Gastroesophageal sphincter (tissue), 4 donors: Measurements from ENCODE around the gene RXRA. TPM values are rescaled to one million over a fixed set of nuclear protein-coding genes. Genes with fewer than 3 reads are reported as not detected.

ENCODE experiments used
- ATAC-seq: fragments of 150-250 bp; one replicate; pipeline ENCODE4 v1.9.1; 2016; ENCODE audit warnings: mild to moderate bottlenecking, moderate library complexity
- H3K27ac ChIP-seq, 4 donors: fragments of 200-600 bp; sonication (generic) in 3 of 4; 1 replicate in 3 of 4; 2 replicates in 1 of 4; pipeline ENCODE4 v1.5.1; 2016 to 2019
- H3K27me3 ChIP-seq: fragments of 200-600 bp; sonication (generic); one replicate; pipeline ENCODE4 v1.5.1; 2019
- H3K36me3 ChIP-seq, 2 donors: fragments of 200-600 bp; sonication (generic); one replicate each; pipeline ENCODE4 v1.5.1; 2019; ENCODE audit warnings: control low read depth in 1 of 2
- H3K4me1 ChIP-seq, 3 donors: fragments of 200-600 bp; sonication (generic); 1 replicate in 2 of 3; 2 replicates in 1 of 3; pipeline ENCODE4 v1.5.1; 2016 to 2019; ENCODE audit warnings: control low read depth in 2 of 3
- H3K4me3 ChIP-seq, 2 donors: fragments of 200-600 bp; sonication (generic); one replicate each; pipeline ENCODE4 v1.5.1; 2019; ENCODE audit warnings: mild to moderate bottlenecking in 1 of 2, moderate library complexity in 1 of 2
- H3K9me3 ChIP-seq, 3 donors: fragments of 200-600 bp; sonication (generic); one replicate each; pipeline ENCODE4 v1.5.1; 2017 to 2019; ENCODE audit warnings: control low read depth in 2 of 3
- CTCF ChIP-seq, 4 experiments: fragments of 200-600 bp in 2 of 4; fragments of 450-650 bp in 2 of 4; sonication (generic) in 1 of 4; IDR thresholded peaks; one replicate each; pipeline ENCODE4 v1.5.1; 2017 to 2019; ENCODE audit warnings: antibody characterized with exemption in 4 of 4, mild to moderate bottlenecking in 2 of 4, moderate library complexity in 2 of 4
- EP300 ChIP-seq: sonication (generic); formaldehyde crosslinking; IDR thresholded peaks from one replicate; pipeline ENCODE4 v1.6.1; 2017; ENCODE audit warnings: antibody characterized with exemption, mild to moderate bottlenecking
- POLR2A ChIP-seq, 2 donors: fragments of 450-650 bp; IDR thresholded peaks; one replicate each; pipeline ENCODE4 v1.6.1; 2017; ENCODE audit warnings: antibody characterized with exemption in 2 of 2, mild to moderate bottlenecking in 2 of 2, moderate library complexity in 1 of 2
- POLR2AphosphoS5 ChIP-seq: sonication (generic); formaldehyde crosslinking; IDR thresholded peaks from one replicate; pipeline ENCODE4 v1.6.1; 2017; ENCODE audit warnings: antibody characterized with exemption
- WGBS, 2 donors: methylation state at CpG; one replicate each; pipeline ENCODE4 v1.1.5; 2018; ENCODE audit warnings: low coverage in 1 of 2; 5-methylcytosine and 5-hydroxymethylcytosine counted together
- total RNA-seq, 4 donors: library from RNA; depleted of rRNA; stranded (reverse); fragments of >200 nt; gene quantifications; one replicate each; pipeline ENCODE4 v1.1.0, GENCODE V29; 2016

Gene RXRA
- total RNA-seq, 4 donors from 2014 or later: 45.1 to 78.9 (median 55.3) TPM

GRCh38 chr9:134295101-134295745 lies 31.0 kb upstream of the RXRA start:
- 95 to 97% methylated on average over 5 to 14 of the region's 25 CpGs for WGBS, 2 donors
- no peaks in the 10 kb centered on the region for H3K9me3 ChIP-seq
- peaks cover 0 to 19% (median 5%) of the 10 kb centered on the region in 3 donors for H3K4me1 ChIP-seq
- no peak for ATAC-seq
- H3K27ac ChIP-seq: no peak overlapping the region
- H3K36me3 ChIP-seq: no peaks in the 10 kb centered on the region
- H3K4me3 ChIP-seq: no peak overlapping the region
- H3K27me3 ChIP-seq: no peaks in the 10 kb centered on the region
- TF ChIP-seq EP300 (no peak), CTCF (IDR thresholded peaks at IDR 0.05) (no peak), POLR2A (IDR thresholded peaks at IDR 0.05) (no peak), POLR2AphosphoS5 (no peak)

GRCh38 chr9:134295746-134296250 lies 30.5 kb upstream of the RXRA start:
- Histone ChIP-seq H3K27me3 (no peaks in the 10 kb centered on the region), H3K4me3 (no peak overlapping the region), H3K36me3 (no peaks in the 10 kb centered on the region), H3K27ac (no peak overlapping the region), H3K9me3 (no peaks in the 10 kb centered on the region), H3K4me1 (peaks cover 0 to 19% (median 5%) of the 10 kb centered on the region in 3 donors)
- no peak for TF ChIP-seq EP300
- 93% methylated on average over 10 of the region's 12 CpGs; no CpG with 5 or more reads in 1 of the 2 donors for WGBS, 2 donors
- ATAC-seq: no peak

- H3K27me3 ChIP-seq: no peaks in the 10 kb centered on the region
- no peaks in the 10 kb centered on the region for H3K9me3 ChIP-seq
- no peak overlapping the region for H3K27ac ChIP-seq
- no peaks in the 10 kb centered on the region for H3K36me3 ChIP-seq
- 75 to 76% methylated on average over 5 to 13 of the region's 25 CpGs for WGBS, 2 donors
- no peak overlapping the region for H3K4me3 ChIP-seq
- peaks cover 0 to 19% (median 5%) of the 10 kb centered on the region in 3 donors for H3K4me1 ChIP-seq
- no peak for ATAC-seq
- TF ChIP-seq POLR2A (IDR thresholded peaks at IDR 0.05) (no peak), EP300 (no peak), CTCF (IDR thresholded peaks at IDR 0.05) (no peak), POLR2AphosphoS5 (no peak)
Measured at GRCh38 chr9:134296301-134297082, 29.8 kb upstream of the RXRA start.

- H3K9me3 ChIP-seq: no peaks in the 10 kb centered on the region
- no peak overlapping the region for H3K4me3 ChIP-seq
- no peak for ATAC-seq
- H3K36me3 ChIP-seq: no peaks in the 10 kb centered on the region
- H3K4me1 ChIP-seq: peaks cover 0 to 19% (median 5%) of the 10 kb centered on the region in 3 donors
- H3K27ac ChIP-seq: no peak overlapping the region
- WGBS, 2 donors: 88% methylated on average over 1 of the region's 14 CpGs; no CpG with 5 or more reads in 1 of the 2 donors
- no peaks in the 10 kb centered on the region for H3K27me3 ChIP-seq
- TF ChIP-seq EP300: no peak
- TF ChIP-seq POLR2A (IDR thresholded peaks at IDR 0.05): no peak
- no peak for TF ChIP-seq POLR2AphosphoS5
- no peak for TF ChIP-seq CTCF (IDR thresholded peaks at IDR 0.05)
Measured at GRCh38 chr9:134297083-134297410, 29.2 kb upstream of the RXRA start.

- no peaks in the 10 kb centered on the region for H3K36me3 ChIP-seq
- no peak overlapping the region for H3K4me3 ChIP-seq
- H3K9me3 ChIP-seq: no peaks in the 10 kb centered on the region
- ATAC-seq: no peak
- no CpG with 5 or more reads among the region's 9 CpGs for WGBS, 2 donors
- no peak for TF ChIP-seq CTCF (IDR thresholded peaks at IDR 0.05)
- H3K4me1 ChIP-seq: peaks cover 0 to 19% (median 5%) of the 10 kb centered on the region in 3 donors
- H3K27me3 ChIP-seq: no peaks in the 10 kb centered on the region
- no peak overlapping the region for H3K27ac ChIP-seq
Measured at GRCh38 chr9:134297576-134297975, 28.7 kb upstream of the RXRA start.
